ENCODE results near the gene TMEM145.

The TMEM145 gene

GRCh38 chr19:42288881-42289555 lies 24.1 kb upstream of the TMEM145 start:
- DNase-seq (ENCODE audit: low read depth in 1 of 2, low spot score in 1 of 2) = no peak

- DNase-seq (ENCODE audit: low read depth in 1 of 2, low spot score in 1 of 2) = no peak
These were observed 23.5 kb upstream of the TMEM145 start for GRCh38 chr19:42289556-42290041.

GRCh38 chr19:42290136-42290522 lies 23.0 kb upstream of the TMEM145 start:
- DNase-seq (ENCODE audit: low read depth in 1 of 2, low spot score in 1 of 2) = no peak

GRCh38 chr19:42290523-42291434 lies 22.3 kb upstream of the TMEM145 start:
- DNase-seq (ENCODE audit: low read depth in 1 of 2, low spot score in 1 of 2) = no peak

- no peak for DNase-seq (ENCODE audit: low read depth in 1 of 2, low spot score in 1 of 2)
These were observed 21.7 kb upstream of the TMEM145 start for GRCh38 chr19:42291435-42291810.

GRCh38 chr19:42292042-42292960 lies 20.8 kb upstream of the TMEM145 start:
- no peak for DNase-seq (ENCODE audit: low read depth in 1 of 2, low spot score in 1 of 2)

GRCh38 chr19:42292963-42293362 lies 20.1 kb upstream of the TMEM145 start:
- DNase-seq (ENCODE audit: low read depth in 1 of 2, low spot score in 1 of 2) = no peak

GRCh38 chr19:42293540-42293939 lies 19.6 kb upstream of the TMEM145 start:
- DNase-seq (ENCODE audit: low read depth in 1 of 2, low spot score in 1 of 2) = no peak

GRCh38 chr19:42293948-42294347 lies 19.2 kb upstream of the TMEM145 start:
- DNase-seq (ENCODE audit: low read depth in 1 of 2, low spot score in 1 of 2) = no peak

GRCh38 chr19:42294471-42295137 lies 18.5 kb upstream of the TMEM145 start:
- DNase-seq (ENCODE audit: low read depth in 1 of 2, low spot score in 1 of 2) = no peak

GRCh38 chr19:42295342-42295741 lies 17.8 kb upstream of the TMEM145 start:
- DNase-seq (ENCODE audit: low read depth in 1 of 2, low spot score in 1 of 2) = no peak

- peak; percentile 83 to 88 for DNase-seq (ENCODE audit: low read depth in 1 of 2, low spot score in 1 of 2)
These were observed 17.1 kb upstream of the TMEM145 start for GRCh38 chr19:42295831-42296525.

- no peak for DNase-seq (ENCODE audit: low read depth in 1 of 2, low spot score in 1 of 2)
These were observed 16.1 kb upstream of the TMEM145 start for GRCh38 chr19:42297039-42297438.

- DNase-seq (ENCODE audit: low read depth in 1 of 2, low spot score in 1 of 2) = no peak
These were observed 11.4 kb upstream of the TMEM145 start, which contains the start of gene PRR19 for GRCh38 chr19:42301646-42302203. Gene PRR19 (plus strand): TSS chr19:42302132. CDS start chr19:42309585, 7,453 bp downstream.

GRCh38 chr19:42303101-42303464 lies 10.0 kb upstream of the TMEM145 start:
- no peak for DNase-seq (ENCODE audit: low read depth in 1 of 2, low spot score in 1 of 2)

- DNase-seq (ENCODE audit: low read depth in 1 of 2, low spot score in 1 of 2) = no peak
These were observed 9.2 kb upstream of the TMEM145 start for GRCh38 chr19:42303876-42304275.

GRCh38 chr19:42306646-42307045 lies 6.5 kb upstream of the TMEM145 start:
- DNase-seq (ENCODE audit: low read depth in 1 of 2, low spot score in 1 of 2) = no peak

- DNase-seq (ENCODE audit: low read depth in 1 of 2, low spot score in 1 of 2) = no peak
These were observed 3.4 kb upstream of the TMEM145 start for GRCh38 chr19:42309686-42310085.

- DNase-seq (ENCODE audit: low read depth in 1 of 2, low spot score in 1 of 2) = no peak
These were observed 1.5 kb upstream of the TMEM145 start for GRCh38 chr19:42311657-42312056.

GRCh38 chr19:42312370-42312769 lies 739 bp upstream of the TMEM145 start:
- no peak for DNase-seq (ENCODE audit: low read depth in 1 of 2, low spot score in 1 of 2)

All from activated CD4-positive, alpha-beta T cell treated with anti-CD3 and anti-CD28 coated beads, Interleukin-2, amount 50 U/mL, for 24 hours (primary cell).